A549 (cell line): Measurements from ENCODE around the gene CLNS1A. TPM values are rescaled to one million over a fixed set of nuclear protein-coding genes. Genes with fewer than 3 reads are reported as not detected.

Experiments
- ATAC-seq, 2 experiments: fragments of 200-7000 bp in 1 of 2; fragments of >200 bp in 1 of 2; cut with Nextera tagmentation in 1 of 2; cut with Tn5 transposase in 1 of 2; 3 replicates each; pipeline versions ENCODE4 v1.8.0 to v1.9.1; 2018 to 2020; ENCODE audit warnings: mild to moderate bottlenecking in 1 of 2, moderate library complexity in 1 of 2
- CTCF ChIA-PET: fragments of 300-600 bp; sonication (Branson Sonifier 250); formaldehyde crosslinking; extraction: SDS; loops from one replicate; lab custom pipeline; 2021; ENCODE audit warnings: antibody characterized with exemption, inconsistent platforms; lab: Yijun Ruan, JAX
- POLR2A ChIA-PET: fragments of 350-600 bp; formaldehyde crosslinking; extraction: SDS; loops from one replicate; lab custom pipeline; 2021; ENCODE audit warnings: antibody characterized with exemption, inconsistent platforms; lab: Yijun Ruan, JAX
- DNase-seq, 2 experiments: peaks; one replicate each; pipeline versions ENCODE4 v3.0.0 to v3.0.0-alpha.2; 2011 to 2016; ENCODE audit warnings: low read depth in 1 of 2, low spot score in 1 of 2
- FAIRE-seq: peaks from 2 replicates; lab custom pipeline; 2011; peaks lifted over from hg19 to GRCh38; lab: Jason Lieb, UNC
- H3K27ac ChIP-seq, 2 experiments: fragments of >200 bp; sonication (Bioruptor Twin); formaldehyde crosslinking; 3 replicates each; pipeline ENCODE4 v1.5.1; 2016 to 2017
- H3K4me1 ChIP-seq: fragments of >200 bp; sonication (Bioruptor Twin); formaldehyde crosslinking; 3 replicates; pipeline ENCODE4 v1.6.1; 2016
- H3K4me2 ChIP-seq: fragments of >200 bp; sonication (Bioruptor Twin); formaldehyde crosslinking; 3 replicates; pipeline ENCODE4 v1.6.1; 2016
- H3K4me3 ChIP-seq: fragments of >200 bp; sonication (Bioruptor Twin); formaldehyde crosslinking; 3 replicates; pipeline ENCODE4 v1.5.1; 2016
- H3K9me3 ChIP-seq: fragments of >200 bp; sonication (Bioruptor Twin); formaldehyde crosslinking; 3 replicates; pipeline ENCODE4 v1.6.1; 2016
- ATOH8 ChIP-seq: fragments of 250-450 bp; sonication (Bioruptor Pico); IDR thresholded peaks from 2 replicates; pipeline ENCODE4 v1.5.0; 2020; ENCODE audit warnings: low read depth, mild to moderate bottlenecking, moderate library complexity
- FOSB ChIP-seq: fragments of 250-450 bp; sonication (Bioruptor Pico); IDR thresholded peaks from 2 replicates; pipeline ENCODE4 v1.5.0; 2020; ENCODE audit warnings: mild to moderate bottlenecking, moderate library complexity
- FOSL2 ChIP-seq, 2 experiments: fragments of 450-650 bp in 1 of 2; fragments of >200 bp in 1 of 2; sonication (Bioruptor Twin) in 1 of 2; formaldehyde crosslinking; IDR thresholded peaks; 2 replicates each; pipeline versions ENCODE4 v1.5.0 to v1.6.1; 2016 to 2020; ENCODE audit warnings: mild to moderate bottlenecking in 1 of 2, moderate library complexity in 1 of 2
- FOXS1 ChIP-seq: fragments of 250-450 bp; sonication (Bioruptor Pico); IDR thresholded peaks from 2 replicates; pipeline ENCODE4 v1.5.0; 2020; ENCODE audit warnings: mild to moderate bottlenecking, moderate library complexity
- GATA3 ChIP-seq: IDR thresholded peaks from 2 replicates; pipeline ENCODE4 v1.6.1; 2012; ENCODE audit warnings: borderline replicate concordance
- HDAC2 ChIP-seq: fragments of 200-600 bp; sonication (generic); IDR thresholded peaks from 2 replicates; pipeline ENCODE4 v1.6.1; 2016
- HOXB13 ChIP-seq: fragments of 250-450 bp; sonication (Bioruptor Pico); IDR thresholded peaks from 2 replicates; pipeline ENCODE4 v1.5.0; 2020; ENCODE audit warnings: low read depth, mild to moderate bottlenecking, moderate library complexity
- HOXB5 ChIP-seq: fragments of 250-450 bp; sonication (Bioruptor Pico); IDR thresholded peaks from 2 replicates; pipeline ENCODE4 v1.5.0; 2020; ENCODE audit warnings: mild to moderate bottlenecking, moderate library complexity
- JUNB ChIP-seq: fragments of >200 bp; sonication (Bioruptor Twin); formaldehyde crosslinking; IDR thresholded peaks from 2 replicates; pipeline ENCODE4 v1.6.1; 2016
- KDM5A ChIP-seq: fragments of 200-600 bp; sonication (generic); IDR thresholded peaks from 2 replicates; pipeline ENCODE4 v1.6.1; 2016; ENCODE audit warnings: antibody characterized with exemption, mild to moderate bottlenecking
- MAFK ChIP-seq: fragments of 450-650 bp; IDR thresholded peaks from 2 replicates; pipeline ENCODE4 v1.6.1; 2014; ENCODE audit not compliant: partially characterized antibody
- MAZ ChIP-seq: fragments of 150-350 bp; IDR thresholded peaks from 2 replicates; pipeline ENCODE4 v1.6.1; 2014; ENCODE audit warnings: antibody characterized with exemption, low read depth, low read length, borderline replicate concordance
- MYC ChIP-seq: IDR thresholded peaks from 2 replicates; pipeline ENCODE4 v1.6.1; 2012; ENCODE audit warnings: mild to moderate bottlenecking, inconsistent platforms, low read length, improper control_type of control experiment, borderline replicate concordance
- NFE2L2 ChIP-seq: fragments of 150-350 bp; conservative IDR thresholded peaks from 2 replicates; pipeline ENCODE4 v1.6.1; 2014; ENCODE audit warnings: low read length
- NPAS2 ChIP-seq: fragments of 250-450 bp; sonication (Bioruptor Pico); IDR thresholded peaks from 2 replicates; pipeline ENCODE4 v1.8.0; 2022; ENCODE audit warnings: mild to moderate bottlenecking, moderate library complexity, borderline replicate concordance
- PHF8 ChIP-seq: fragments of 200-600 bp; sonication (generic); IDR thresholded peaks from 2 replicates; pipeline ENCODE4 v1.6.1; 2016; ENCODE audit warnings: low read depth, mild to moderate bottlenecking, antibody characterized with exemption, moderate library complexity, borderline replicate concordance
- POLR2A ChIP-seq: IDR thresholded peaks from 2 replicates; pipeline ENCODE4 v1.6.1; 2012; ENCODE audit warnings: mild to moderate bottlenecking, low read length
- POLR2AphosphoS2 ChIP-seq: conservative IDR thresholded peaks from 2 replicates; pipeline ENCODE4 v1.6.1; 2012; ENCODE audit warnings: low read length, improper control_type of control experiment, inconsistent platforms
- RARB ChIP-seq: fragments of 250-450 bp; sonication (Bioruptor Pico); IDR thresholded peaks from 2 replicates; pipeline ENCODE4 v1.8.0; 2021; ENCODE audit warnings: mild to moderate bottlenecking, moderate library complexity
- REST ChIP-seq: fragments of 200-600 bp; sonication (generic); IDR thresholded peaks from 2 replicates; pipeline ENCODE4 v1.6.1; 2016; ENCODE audit warnings: antibody characterized with exemption, mild to moderate bottlenecking, moderate library complexity
- RFX5 ChIP-seq: fragments of 450-650 bp; IDR thresholded peaks from 2 replicates; pipeline ENCODE4 v1.7.1; 2014; ENCODE audit warnings: antibody characterized with exemption, mild to moderate bottlenecking, moderate library complexity
- RNF2 ChIP-seq: fragments of 200-600 bp; sonication (generic); IDR thresholded peaks from 2 replicates; pipeline ENCODE4 v1.6.1; 2016; ENCODE audit warnings: low read depth, mild to moderate bottlenecking, antibody characterized with exemption, moderate library complexity, borderline replicate concordance
- SREBF2 ChIP-seq: fragments of 450-650 bp; IDR thresholded peaks from 2 replicates; pipeline ENCODE4 v1.6.1; 2014; ENCODE audit warnings: mild to moderate bottlenecking, moderate library complexity
- TP53 ChIP-seq: fragments of 250-450 bp; sonication (Bioruptor Pico); IDR thresholded peaks from 2 replicates; pipeline ENCODE4 v1.5.0; 2021; ENCODE audit warnings: mild to moderate bottlenecking, moderate library complexity
- WGBS: methylation state at CpG from one replicate; pipeline ENCODE4 v1.1.6; 2017; ENCODE audit errors: missing lambda C conversion rate; 5-methylcytosine and 5-hydroxymethylcytosine counted together
- polyA plus RNA-seq, 4 experiments: library from polyadenylated mRNA; depleted of rRNA in 3 of 4; stranded (reverse); fragments of >200 nt; fragmentation: RNase III in 1 of 4; extraction: RNeasy Plus Mini Kit Qiagen cat#74134 plus additional on column Dnase treatment in 1 of 4; gene quantifications; 2 replicates in 3 of 4; 3 replicates in 1 of 4; pipeline ENCODE4 v1.2.3, GENCODE V29; 2011 to 2017

CLNS1A gene
- polyA plus RNA-seq, 2 of the 4 experiments (the other 2 are of a cell fraction) = 173 to 210 TPM

- ChIA-PET POLR2A (no interaction called here), CTCF (no interaction called here)
- Histone ChIP-seq H3K9me3 (no peaks in the 10 kb centered on the region), H3K4me3 (no peak overlapping the region), H3K4me2 (peak overlapping the region; percentile 45), H3K27ac (peak overlapping the region; percentile 30 to 66; a peak in 5 of 6 replicates), H3K4me1 (peaks cover 31% of the 10 kb centered on the region)
- ATAC-seq = peak; percentile 59 to 87; a peak in 5 of 6 replicates
- 50% methylated on average over 2 of the region's 2 CpGs for WGBS
- peak; percentile 51 for FAIRE-seq
- DNase-seq = peak; percentile 16 to 65
- TF ChIP-seq FOSL2 (IDR thresholded peaks at IDR 0.05) = no peak
- peak; percentile 72 for TF ChIP-seq FOSL2 (CRISPR knock-in tag; IDR thresholded peaks at IDR 0.05)
- TF ChIP-seq MAZ = no peak
- peak; percentile 40; the same call in 1 of the 2 replicates for TF ChIP-seq JUNB
- peak; percentile 57; the same call in 1 of the 2 replicates for TF ChIP-seq GATA3
- TF ChIP-seq TP53 (CRISPR knock-in tag) = no peak
- no peak for TF ChIP-seq RARB
- TF ChIP-seq HDAC2 = no peak
- no peak for TF ChIP-seq RNF2
Observed at GRCh38 chr11:77669848-77670511, 32.4 kb upstream of the CLNS1A start.

- H3K4me1 ChIP-seq = peaks cover 31% of the 10 kb centered on the region
- H3K27ac ChIP-seq = peak overlapping the region; percentile 4 to 30; a peak in 2 of 6 replicates
- H3K4me2 ChIP-seq = 0 out of 3 replicates have a peak overlapping the region, but pooled peaks have one; percentile 45
- no peaks in the 10 kb centered on the region for H3K9me3 ChIP-seq
- 50% methylated on average over 3 of the region's 3 CpGs for WGBS
- DNase-seq (no peak), FAIRE-seq (no peak), ATAC-seq (no peak)
- TF ChIP-seq RNF2 (no peak), ATOH8 (CRISPR knock-in tag) (no peak), TP53 (CRISPR knock-in tag) (no peak)
- POLR2A ChIA-PET = no interaction called here
- CTCF ChIA-PET = no interaction called here
- H3K4me3 ChIP-seq = no peak overlapping the region
Observed at GRCh38 chr11:77668760-77669159, 31.2 kb upstream of the CLNS1A start.

GRCh38 chr11:77665240-77665965 lies 27.8 kb upstream of the CLNS1A start:
- H3K9me3 ChIP-seq = no peaks in the 10 kb centered on the region
- POLR2A ChIA-PET = no interaction called here
- FAIRE-seq (no peak), DNase-seq (no peak), ATAC-seq (no peak)
- H3K27ac ChIP-seq = no peak overlapping the region
- peaks cover 16% of the 10 kb centered on the region for H3K4me1 ChIP-seq
- TF ChIP-seq HOXB5 (no peak), REST (no peak), MAFK (no peak), SREBF2 (no peak), HOXB13 (CRISPR knock-in tag) (no peak), RFX5 (no peak), PHF8 (no peak), MYC (no peak), RNF2 (no peak), NFE2L2 (no peak), FOXS1 (no peak), HDAC2 (no peak), POLR2AphosphoS2 (no peak), ATOH8 (CRISPR knock-in tag) (no peak), POLR2A (no peak), FOSB (no peak), KDM5A (no peak), NPAS2 (CRISPR knock-in tag) (no peak), MAZ (no peak)
- H3K4me3 ChIP-seq = no peak overlapping the region
- CTCF ChIA-PET = interaction anchor here (0.6 to 1.7 kb wide), 5 partner anchors 12 to 336 kb away, joined by 3 read pairs; no protein-coding TSS in a partner anchor
- 95% methylated on average over 7 of the region's 7 CpGs for WGBS
- no peak overlapping the region for H3K4me2 ChIP-seq
